Measurements from ENCODE around the gene RAET1L.
"Not testable (repeated sequence)": the region's sequence is repeated elsewhere in the genome, so short reads cannot be mapped to it uniquely, and the experiment has no call there.

Gene RAET1L

DNA sequence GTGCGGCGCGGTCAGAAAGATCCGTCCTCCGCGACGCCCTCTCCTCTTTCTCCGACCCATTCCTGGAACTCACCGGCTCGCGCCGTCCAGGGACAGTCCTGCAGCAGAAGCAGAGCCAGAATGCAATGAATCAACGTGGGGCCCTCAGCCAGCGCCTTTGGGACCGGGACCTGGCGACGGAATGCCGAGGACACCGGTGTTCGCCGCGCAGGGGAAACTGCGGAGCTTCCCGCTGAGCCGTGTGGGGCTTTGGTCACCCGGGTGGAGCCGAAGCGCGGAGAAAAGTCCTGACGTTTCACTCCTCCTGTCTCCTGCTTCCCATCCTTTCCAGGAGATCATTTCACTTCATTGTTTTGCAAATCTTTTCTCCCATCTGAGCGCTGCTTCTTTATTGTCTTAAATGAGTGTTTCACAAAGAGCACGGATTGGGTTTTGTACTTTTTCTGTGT, 35.1 kb downstream of the RAET1L start:
- no peak for DNase-seq

DNA sequence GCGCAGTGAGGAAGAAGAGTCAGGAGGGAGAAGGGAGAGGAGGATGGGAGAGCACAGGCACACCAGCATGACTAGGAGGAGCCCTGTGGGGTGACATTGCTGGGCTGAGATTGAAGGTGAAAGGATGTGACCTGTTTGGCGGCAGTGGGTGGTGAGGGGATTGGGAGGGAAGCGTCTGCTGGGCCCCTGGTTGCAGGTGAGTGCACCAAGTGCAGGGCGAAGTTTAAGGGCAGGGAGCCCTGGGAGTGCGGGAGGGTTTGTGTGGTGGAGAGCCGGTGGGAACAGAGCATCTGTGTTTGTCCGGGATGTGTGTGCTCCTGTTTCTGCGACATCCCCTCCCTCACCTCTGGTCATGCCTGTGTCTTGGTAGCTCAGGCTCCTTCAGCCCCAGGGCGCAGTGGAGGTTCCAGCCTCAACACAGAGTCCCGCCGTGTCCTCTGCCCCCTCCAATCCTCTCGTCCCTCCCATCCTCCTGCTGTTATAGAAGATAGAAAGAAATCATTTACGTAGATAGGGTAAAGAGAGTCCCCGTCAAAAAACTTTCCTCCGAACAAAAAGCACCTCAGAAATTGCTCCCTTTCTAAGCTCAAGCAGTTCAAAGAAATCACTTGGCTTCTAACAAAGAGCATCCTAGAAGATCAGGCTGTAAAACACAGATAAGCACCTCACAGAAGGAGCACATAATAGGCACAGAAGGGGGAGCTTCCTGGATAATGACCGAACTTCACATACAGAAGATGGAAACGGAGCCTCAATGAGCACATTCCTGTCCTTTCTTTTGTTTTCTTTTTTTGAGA, 36.6 kb downstream of the RAET1L start:
- no peak for DNase-seq

DNA sequence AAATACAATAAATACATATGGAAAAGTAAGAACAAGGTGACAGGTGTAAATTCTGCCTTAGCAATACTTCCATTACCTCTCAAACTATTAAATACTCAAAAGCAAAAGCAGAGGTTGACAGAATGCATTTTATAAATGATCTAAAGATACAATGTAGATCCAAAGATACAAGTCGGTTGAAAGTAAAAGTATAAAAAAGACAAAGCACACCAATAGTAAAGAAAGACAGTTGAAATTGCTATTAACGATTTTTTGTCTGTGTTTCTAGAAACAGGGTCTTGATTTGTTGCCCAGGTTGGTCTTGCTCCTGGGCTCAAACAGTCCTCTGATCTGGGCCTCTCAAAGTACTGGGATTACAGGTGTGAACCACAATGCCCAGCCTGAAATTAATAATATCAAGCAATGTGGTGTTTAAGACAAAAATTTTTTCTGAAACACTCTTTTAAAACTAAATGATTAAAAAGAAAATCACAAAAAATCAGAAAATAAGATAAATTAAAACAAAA, 37.7 kb downstream of the RAET1L start:
- no peak for DNase-seq

DNA sequence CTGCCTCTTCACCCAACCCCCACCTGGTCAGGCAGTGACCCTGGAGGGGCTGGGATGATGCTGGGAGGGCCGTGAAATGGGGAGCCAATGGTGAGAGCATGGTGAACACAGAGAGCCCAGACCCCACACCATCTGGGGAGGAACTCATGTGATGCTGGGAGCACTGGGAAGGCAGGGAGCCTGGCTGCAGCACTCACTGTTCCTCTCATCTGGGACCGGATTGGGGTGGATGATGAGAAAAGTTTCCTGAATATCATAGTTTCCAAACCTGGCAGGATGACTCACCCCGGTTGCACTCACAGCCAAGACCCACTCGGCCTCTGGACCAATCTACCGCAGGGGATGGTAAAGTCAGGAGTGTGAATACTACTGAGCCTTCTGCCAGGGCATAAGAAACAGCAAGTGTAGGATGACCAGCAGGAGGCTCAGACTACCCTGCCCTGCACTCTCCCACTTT, 39.8 kb downstream of the RAET1L start:
- DNase-seq = no peak

DNA sequence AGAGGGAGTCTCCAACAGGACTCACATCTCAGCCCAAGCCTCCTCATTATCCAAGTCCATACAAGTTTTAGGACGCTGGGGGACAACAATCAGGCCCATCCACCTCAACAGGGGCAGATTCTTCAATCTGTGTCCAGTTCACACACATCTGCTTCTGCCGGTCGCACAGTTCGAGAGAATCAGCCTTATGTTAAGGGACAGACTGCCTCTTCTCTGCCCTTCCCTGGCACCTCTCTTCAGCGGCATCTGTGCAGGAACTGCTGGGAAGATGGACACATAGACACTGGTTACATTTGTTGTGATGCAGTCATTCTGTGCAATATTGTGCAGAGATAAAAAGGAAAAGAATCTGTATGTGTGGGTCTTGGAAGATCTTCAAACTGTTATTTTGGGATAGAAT, 40.6 kb downstream of the RAET1L start:
- DNase-seq = no peak

- no peak for DNase-seq
These were observed 42.2 kb downstream of the RAET1L start for GRCh38 chr6:149983145-149983544.

DNA sequence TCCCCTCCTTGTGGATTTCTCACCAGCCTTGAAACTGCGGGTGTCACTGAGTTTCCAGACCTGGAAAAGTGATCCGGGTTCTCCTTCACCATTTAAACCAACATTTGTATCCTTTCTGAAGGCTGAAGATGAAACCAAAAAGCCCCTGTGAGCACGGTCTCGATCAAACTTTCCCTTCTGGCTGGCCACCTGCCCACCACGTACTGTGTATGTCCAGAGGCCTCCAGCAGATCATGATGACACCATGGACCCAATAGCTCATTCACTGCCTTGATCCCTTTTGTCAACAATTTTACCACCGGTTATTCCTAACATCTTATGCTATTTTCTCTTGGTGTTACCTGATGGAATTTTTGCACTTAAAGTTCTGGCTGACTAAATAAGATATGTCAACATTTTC, 46.0 kb downstream of the RAET1L start:
- no peak for DNase-seq

DNA sequence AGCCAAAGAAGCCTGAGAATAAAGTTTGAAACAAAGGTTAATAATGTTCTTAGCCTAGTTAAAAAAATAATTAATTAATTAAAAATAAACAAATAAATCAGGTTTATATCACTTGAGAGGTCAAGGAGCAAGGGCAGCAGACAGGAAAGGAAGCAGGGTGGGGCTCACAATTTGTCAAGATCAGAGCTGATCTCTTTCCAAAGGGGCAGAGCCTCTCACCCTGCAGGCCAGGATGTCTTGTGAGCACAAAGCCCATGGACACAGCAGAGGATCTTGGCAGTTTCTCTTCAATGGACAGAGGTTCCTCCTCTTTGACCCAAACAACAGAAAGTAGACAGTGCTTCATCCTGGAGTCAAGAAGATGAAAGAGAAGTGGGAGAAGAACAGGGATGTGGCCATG, 46.7 kb downstream of the RAET1L start:
- no peak for DNase-seq

DNA sequence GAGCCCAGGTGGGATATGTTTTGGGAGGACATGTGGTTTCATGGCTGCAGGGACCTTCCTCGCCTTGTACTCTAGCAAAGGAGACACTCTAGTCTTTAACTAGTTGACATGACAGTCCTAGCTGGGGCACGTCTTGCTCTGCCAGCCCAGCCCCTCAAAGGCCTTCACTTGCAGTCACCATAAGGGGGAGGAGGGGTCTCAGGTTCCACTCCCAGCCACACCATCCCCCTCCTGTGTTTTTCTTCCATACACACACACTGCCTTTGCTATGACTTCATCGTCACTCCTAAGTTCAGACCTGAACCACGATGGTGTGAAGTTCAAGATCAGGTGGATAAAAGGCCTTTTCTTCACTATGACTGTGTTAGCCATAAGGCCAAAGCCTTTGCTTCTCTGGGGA, 48.1 kb downstream of the RAET1L start:
- DNase-seq = no peak

DNA sequence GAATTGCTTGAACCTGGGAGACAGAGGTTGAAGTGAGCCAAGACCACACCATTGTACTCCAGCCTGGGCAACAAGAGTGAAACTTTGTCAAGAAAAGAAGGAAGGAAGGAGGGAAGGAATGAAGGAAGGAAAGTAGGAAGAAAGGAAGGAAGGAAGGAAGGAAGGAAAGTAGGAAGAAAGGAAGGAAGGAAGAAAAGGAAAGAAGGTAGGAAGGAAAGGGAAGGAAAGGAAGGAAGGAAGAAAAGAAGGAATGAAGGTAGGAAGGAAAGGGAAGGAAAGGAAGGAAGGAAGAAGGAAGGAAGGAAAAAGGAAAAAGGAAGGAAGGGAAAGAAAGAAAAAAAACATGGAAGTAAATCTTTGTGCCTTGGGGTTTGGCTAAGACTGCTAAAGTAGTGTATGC, 49.9 kb downstream of the RAET1L start:
- DNase-seq = no peak

DNA sequence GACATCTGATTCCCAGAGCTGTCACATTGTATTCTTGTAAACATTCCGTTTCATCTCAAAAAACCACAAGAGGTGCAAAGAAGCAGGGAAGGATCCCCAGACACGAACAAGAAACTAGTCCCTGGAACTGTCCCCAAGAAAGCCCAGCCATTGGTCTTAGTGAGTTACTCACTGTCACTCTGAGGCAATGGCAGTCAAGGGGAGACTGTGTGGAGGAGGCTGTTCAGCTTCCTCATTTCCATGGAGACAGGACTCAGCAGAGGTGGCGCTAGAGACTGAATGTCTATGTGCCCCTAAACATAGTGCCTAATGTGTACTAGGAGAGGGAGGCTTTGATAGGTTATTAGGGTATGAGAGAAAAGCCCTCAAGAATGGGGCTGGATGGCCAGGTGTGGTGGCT, 50.5 kb downstream of the RAET1L start:
- DNase-seq = no peak

DNA sequence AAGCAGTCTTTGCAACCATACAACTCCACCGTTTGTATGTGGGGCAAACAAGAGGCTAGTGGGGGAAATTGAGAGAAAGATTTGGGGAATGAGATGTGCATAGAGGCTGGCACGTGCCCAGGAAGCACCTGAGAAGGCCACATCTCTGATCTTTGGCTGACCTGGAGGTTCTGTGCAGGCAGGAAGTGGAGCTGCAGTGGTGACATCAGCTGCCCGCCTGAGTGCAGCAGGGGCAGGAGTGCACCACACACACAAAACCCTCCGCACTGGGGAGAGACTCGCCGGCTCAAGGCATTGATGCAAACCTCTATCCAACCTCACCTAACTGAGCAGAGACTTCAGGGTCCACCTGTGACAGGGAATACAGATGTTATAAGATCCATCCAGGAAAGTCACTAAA, 50.9 kb downstream of the RAET1L start:
- DNase-seq = not testable (repeated sequence)

GRCh38 chr6:149969635-149970034, 55.7 kb downstream of the RAET1L start:
- DNase-seq = no peak

DNA sequence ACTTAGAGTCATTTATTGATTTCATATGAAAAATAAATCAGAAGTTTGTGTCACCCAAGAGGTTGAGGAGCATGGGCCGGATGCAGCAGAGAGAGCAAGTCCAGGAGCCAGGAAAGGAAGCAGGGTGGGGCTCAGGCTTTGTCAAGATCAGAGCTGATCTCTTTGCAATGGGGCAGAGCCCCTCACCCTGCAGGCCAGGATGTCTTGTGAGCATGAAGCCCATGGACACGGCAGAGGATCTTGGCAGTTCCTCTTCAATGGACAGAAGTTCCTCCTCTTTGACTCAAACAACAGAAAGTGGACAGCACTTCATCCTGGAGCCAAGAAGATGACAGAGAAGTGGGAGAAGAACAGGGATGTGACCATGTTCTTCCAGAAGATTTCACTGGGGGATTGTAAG, 56.4 kb downstream of the RAET1L start:
- not testable (repeated sequence) for DNase-seq

Measured in NCI-H1092 (cell line).